Measurements from ENCODE around the gene C6orf132. TPM values are rescaled to one million over a fixed set of nuclear protein-coding genes. Genes with fewer than 3 reads are reported as not detected.

C6orf132 gene
- total and polyA plus RNA-seq, 9 of the 15 experiments (the other 6 are each of a cell fraction or from before 2014, with no cell fraction given): 0.06 to 0.35 (median 0.14) TPM

GRCh38 chr6:42166444-42167141 is 24.2 kb upstream of the C6orf132 start (continued):
- TF ChIP-seq RREB1 (CRISPR knock-in tag; IDR thresholded peaks at IDR 0.05): no peak
- TF ChIP-seq ZHX1 (conservative IDR thresholded peaks at IDR 0.05; ENCODE audit: low read length): peak; percentile 14; the same call in 1 of the 2 replicates
- TF ChIP-seq MAFK (IDR thresholded peaks at IDR 0.05; ENCODE audit: low read length): no peak
- no peak for TF ChIP-seq ZNF384 (IDR thresholded peaks at IDR 0.05; ENCODE audit: low read depth, low read length)
- TF ChIP-seq PHF8 (IDR thresholded peaks at IDR 0.05; ENCODE audit: borderline replicate concordance, low read length): no peak
- peak; percentile 90 for TF ChIP-seq CTBP1 (IDR thresholded peaks at IDR 0.05; ENCODE audit: borderline replicate concordance)
- TF ChIP-seq CTCF (IDR thresholded peaks at IDR 0.05 in 2 of 3, conservative IDR thresholded peaks at IDR 0.05 in 1 of 3; ENCODE audit: insufficient read depth in 2 of 3, low read depth in 1 of 3, low read length in 3 of 3): peak; percentile 93 to 99 (median 94)
- peak; percentile 67 for TF ChIP-seq SP1 (CRISPR knock-in tag; IDR thresholded peaks at IDR 0.05)

All from K562 (cell line).